DND-41 (cell line): ENCODE results near the gene TMEM14B.
A peak's percentile ranks its signal among the peaks of the same experiment; 100 is the strongest.

Source experiments
- CTCF ChIP-seq: IDR thresholded peaks from 2 replicates; pipeline ENCODE4 v1.5.1; 2012; ENCODE audit warnings: borderline replicate concordance, low read length, moderate library complexity, mild to moderate bottlenecking; ENCODE audit not compliant: poor library complexity, severe bottlenecking; ENCODE audit errors: extremely low read depth
- EZH2 ChIP-seq: IDR thresholded peaks from 3 replicates; pipeline ENCODE4 v1.6.1; 2012; ENCODE audit warnings: borderline replicate concordance, low read depth, mild to moderate bottlenecking, moderate library complexity, low read length, inconsistent platforms; ENCODE audit not compliant: severe bottlenecking

DNA sequence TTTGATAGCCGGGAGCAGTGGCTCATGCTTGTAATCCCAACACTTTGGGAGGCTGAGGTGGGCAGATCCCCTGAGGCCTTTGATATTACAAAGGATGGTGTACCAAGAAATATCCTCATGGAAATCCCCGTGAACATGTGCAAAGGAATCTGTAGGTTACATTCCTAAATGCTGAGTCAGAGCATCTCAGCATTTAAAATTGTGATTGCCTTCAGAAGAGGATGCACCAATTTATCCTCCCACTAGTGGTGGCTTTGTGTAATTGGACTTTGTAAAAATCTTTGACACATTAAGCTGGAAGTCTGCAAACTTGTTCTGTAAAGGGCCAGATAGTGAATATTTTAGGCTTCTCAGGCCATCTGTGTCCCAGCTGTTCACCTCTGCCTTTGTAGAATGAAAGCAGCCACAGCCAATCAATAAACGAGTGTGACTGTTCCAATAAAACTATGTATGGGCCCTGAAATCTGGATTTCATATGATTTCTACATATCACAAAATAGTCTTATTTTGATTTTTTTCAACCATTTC, 11.8 kb downstream of the TMEM14B start:
- TF ChIP-seq EZH2 (no peak), CTCF (peak; percentile 59)
